K562 (cell line): ENCODE measurements around the gene LIX1L.

Experiments
- BRCA1 ChIP-seq, 2 experiments: fragments of 450-650 bp in 1 of 2; sonication (generic) in 1 of 2; formaldehyde crosslinking in 1 of 2; IDR thresholded peaks; 2 replicates each; pipeline versions ENCODE4 v1.5.0 to v1.6.1; 2017 to 2020; ENCODE audit warnings: mild to moderate bottlenecking in 1 of 2, missing genetic modification reagents in 1 of 2
- SMC3 ChIP-seq: conservative IDR thresholded peaks from 2 replicates; pipeline ENCODE4 v1.6.1; 2011; ENCODE audit warnings: low read depth, low read length, improper control_type of control experiment; ENCODE audit not compliant: insufficient read depth

- TF ChIP-seq SMC3 (no peak), BRCA1 (IDR thresholded peaks at IDR 0.05) (no peak), BRCA1 (CRISPR knock-in tag; IDR thresholded peaks at IDR 0.05) (no peak)
Measured at GRCh38 chr1:145964328-145965118, 6.7 kb upstream of the LIX1L start, which contains the start of the genes ANKRD34A and POLR3GL.
